GM18517 (cell line): ENCODE results near the gene SMTN.
"Not testable (repeated sequence)": the region's sequence is repeated elsewhere in the genome, so short reads cannot be mapped to it uniquely, and the experiment has no call there.

Source experiments
- ATAC-seq: cut with Tn5 transposase; IDR thresholded peaks from one replicate; pipeline ENCODE4 v1.9.1; 2021; ENCODE audit warnings: mild to moderate bottlenecking, moderate library complexity; ENCODE audit not compliant: unreplicated experiment

SMTN gene

DNA sequence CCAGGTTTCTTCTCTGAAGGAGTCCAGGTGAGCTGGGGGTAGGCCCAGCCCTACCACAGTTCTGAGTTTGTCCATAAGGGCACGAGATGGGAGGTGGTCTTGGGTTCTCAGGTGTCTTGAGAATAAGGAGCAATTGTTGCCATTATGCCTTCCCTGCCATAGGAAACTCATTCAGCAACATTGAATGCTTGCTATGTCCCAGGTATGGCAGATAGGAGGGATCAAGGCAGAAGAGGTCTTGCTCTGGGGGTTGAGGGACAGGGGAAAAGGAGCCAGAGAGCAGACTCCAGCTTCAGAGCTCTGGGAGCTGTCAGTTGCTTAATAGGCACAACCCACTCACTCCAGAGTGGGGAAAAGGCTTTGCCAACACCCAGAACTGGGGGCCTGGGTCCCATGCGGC, 22.0 kb downstream of the SMTN start:
- no peak for ATAC-seq

- no peak for ATAC-seq
Observed at GRCh38 chr22:31103899-31104694, 23.0 kb downstream of the SMTN start.

- ATAC-seq: no peak
Observed at GRCh38 chr22:31104869-31105268, 23.8 kb downstream of the SMTN start.

- no peak for ATAC-seq
Observed at GRCh38 chr22:31105282-31105929, 24.3 kb downstream of the SMTN start.

DNA sequence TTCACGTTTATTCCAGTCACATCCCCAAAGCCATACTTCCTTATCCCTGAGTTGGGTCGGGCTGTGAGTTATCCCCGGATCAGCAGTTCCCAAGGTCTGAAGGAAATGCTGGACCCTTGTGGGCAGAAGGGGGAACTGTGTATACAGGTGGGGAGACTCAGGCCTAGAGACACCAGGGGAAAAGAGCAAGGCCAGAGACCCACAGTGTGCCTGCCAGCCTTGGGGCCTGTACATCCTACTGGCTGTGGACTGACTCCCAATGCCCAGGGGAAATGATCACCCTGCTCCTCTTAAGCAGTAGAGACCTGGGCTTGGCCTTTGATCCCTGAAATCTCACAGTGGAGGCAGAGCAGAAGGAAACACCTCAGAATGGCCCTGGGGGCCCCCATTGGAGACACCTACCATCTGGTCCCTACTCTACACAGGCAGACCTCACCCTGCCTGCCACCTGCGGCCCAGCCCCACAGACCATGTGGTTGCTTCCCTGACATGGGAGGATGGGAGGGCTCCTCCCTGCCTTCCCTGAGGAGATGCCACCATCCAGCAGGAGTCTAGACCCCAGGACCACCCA, 25.0 kb downstream of the SMTN start:
- ATAC-seq: no peak

DNA sequence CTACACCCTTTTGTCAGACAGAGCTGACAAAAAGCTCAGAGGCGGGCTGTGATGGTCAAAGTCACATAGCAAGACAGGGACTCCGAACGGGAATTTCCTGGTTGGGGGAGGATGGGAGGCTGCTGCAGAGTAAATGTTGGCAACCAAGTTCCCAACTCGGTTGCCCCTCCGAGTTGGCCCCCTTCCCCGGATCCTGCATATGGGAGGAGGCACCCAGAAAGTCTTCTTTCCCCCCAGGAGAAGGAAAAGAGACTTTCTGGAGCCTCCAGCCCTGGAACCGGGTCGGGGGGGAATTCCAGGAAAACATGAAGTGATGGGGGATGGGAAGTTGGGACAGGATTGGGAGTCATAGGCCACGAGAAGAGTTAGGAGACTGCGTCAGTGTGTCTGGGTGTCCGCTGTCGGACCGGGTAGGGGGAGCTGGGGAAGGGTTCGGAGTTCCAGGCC, 25.6 kb downstream of the SMTN start:
- no peak for ATAC-seq

DNA sequence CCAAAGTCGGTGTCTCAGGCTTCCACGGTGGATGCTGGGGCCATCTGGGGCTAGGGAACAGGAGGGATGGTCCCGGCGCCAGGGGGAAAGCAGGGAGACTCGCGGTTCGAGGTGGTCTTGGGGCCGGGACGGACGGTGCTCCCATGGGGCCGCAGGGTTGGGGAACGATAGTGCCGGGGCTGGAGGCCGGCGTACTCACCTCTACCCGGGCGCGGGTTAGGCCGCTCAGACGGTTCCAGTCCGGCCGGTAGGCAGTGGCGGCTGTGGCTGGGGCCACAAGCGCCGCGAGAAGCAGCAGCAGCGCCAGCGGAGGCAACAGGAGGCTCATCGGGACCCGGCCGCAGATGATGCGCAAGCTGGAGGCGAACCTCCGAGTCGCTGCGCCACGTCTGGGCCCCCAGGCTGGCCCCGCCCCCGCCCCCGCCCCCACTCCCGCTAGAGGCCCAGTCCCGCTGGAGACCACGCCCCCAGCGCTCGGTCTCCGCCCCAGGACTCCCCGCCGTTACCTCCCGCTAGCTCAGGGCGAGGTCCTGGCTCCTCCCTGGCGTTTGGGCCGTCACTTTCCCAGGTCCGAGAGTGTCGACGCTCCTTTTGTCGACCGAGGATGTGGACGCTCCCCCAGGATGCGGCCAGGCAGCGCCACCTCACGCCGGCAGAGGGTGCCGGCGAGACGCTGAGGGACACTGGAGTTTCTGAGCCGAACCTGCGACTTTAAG, 26.2 kb downstream of the SMTN start, which contains the start of gene SELENOM:
SELENOM (minus strand) TSS at position 391 of the 716 bp plus-strand sequence; CDS start at position 328, 63 bp downstream.
- ATAC-seq: peak; percentile 65

DNA sequence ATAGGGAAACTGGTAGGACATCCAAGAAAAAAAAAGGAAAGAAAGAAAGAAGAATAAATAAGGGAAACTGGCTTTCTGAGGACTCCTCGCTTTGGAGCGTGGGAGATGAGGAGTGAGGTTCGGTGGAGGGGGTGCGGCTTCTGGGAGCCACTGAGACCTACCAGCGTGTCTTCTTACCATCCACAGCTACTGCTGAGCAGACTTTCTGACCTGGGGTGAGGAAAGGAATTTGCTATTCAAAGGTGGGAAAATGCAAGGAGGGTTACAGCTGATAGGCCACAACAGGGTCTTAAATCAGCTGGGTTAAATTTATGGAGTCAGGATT, 26.7 kb downstream of the SMTN start:
- peak; percentile 24 for ATAC-seq

DNA sequence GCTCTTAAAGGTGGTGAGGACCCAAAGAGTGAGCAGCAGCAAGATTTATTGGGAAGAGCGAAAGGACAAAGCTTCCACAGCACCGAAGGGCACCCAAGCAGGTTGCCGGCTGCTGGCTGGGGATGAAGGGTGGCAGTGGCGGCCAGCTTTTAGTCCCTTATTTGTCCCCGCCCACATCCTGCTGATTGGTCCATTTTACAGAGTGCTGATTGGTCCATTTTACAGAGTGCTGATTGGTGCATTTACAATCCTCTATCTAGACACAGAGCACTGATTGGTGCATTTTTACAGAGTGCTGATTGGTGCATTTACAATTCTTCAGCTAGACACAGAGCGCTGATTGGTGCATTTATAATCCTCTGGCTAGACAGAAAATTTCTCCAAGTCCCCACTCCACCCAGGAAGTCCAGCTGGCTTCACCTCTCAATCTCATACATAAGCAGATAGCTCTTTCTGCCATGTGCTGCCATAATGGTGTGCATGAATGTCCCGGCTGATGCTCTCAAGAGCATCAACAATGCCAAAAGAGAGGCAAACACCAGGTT, 31.5 kb downstream of the SMTN start:
- not testable (repeated sequence) for ATAC-seq

DNA sequence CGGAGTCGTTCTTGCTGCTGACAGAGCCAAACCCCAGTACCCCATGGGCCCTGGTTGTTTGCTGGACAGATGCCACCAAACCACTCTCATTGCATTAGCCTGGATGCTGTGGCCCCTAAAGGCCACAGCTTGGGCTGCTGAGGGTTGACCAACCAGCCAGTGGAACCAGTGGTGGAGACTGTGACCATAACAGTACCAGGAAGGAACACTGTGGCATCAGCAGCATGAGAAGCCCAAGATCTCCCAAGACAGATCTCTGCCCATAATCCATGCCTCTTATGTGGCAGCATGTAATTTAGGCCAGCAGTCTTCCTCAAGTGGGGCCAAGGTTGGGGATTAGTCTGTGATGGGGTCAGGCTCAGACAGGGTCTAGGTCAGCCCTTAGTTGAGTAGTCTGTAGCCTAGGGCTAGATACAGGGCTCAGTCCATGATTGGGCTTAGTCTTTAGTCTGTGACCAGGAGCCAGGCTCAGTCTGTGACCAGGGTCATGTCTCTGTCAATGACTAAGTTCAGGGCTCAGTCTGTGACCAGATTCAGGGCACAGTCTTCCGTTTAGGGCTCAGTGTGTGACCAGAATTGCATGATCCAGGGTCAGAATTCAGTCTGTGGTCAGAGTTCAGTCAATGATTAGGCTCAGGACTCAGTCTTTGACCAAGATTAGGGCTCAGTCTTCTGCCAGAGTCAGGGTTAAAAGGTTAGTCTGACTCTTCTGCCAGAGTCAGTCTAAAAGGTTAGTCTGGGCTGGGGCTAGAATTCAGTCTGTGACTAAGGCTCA, 37.1 kb downstream of the SMTN start:
- ATAC-seq: no peak

DNA sequence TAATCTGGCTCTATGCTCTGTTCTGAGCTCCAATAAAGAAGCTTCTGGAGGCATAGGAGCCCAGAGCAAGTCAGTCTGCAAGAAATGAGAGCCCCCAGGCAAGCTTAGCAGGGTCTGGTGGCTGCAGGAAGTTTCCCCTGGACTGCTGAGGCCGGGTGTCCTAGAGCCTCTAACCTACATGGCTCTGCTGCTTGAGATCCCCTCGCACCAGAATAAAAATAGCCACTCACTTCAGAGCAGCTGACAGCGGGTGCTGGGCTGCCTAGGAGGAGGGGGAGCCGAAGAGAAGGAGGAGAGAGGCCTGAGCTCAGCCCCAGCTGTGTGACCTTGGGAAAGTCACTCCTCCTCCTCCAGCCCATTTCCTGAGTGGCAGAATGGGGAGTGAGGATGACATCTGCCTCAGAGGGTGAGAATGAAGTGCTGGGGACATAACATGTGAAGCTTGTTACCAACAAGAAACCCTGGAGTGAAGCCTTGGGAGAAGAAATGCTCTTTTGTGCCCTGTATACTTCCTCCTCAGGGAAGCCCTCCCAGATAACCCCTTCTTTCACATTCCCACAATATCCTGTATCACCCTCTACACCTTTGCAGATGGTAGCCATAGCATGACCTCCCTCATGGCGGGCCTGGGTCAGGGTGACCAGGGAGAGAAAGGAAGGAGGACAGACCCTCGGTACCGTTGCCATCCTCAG, 38.1 kb downstream of the SMTN start:
- ATAC-seq: no peak

- ATAC-seq: no peak
Observed at GRCh38 chr22:31120230-31120629, 39.1 kb downstream of the SMTN start.

- ATAC-seq: no peak
Observed at GRCh38 chr22:31120642-31121041, 39.5 kb downstream of the SMTN start.

GRCh38 chr22:31121403-31121802, 40.3 kb downstream of the SMTN start:
- no peak for ATAC-seq

- no peak for ATAC-seq
Observed at GRCh38 chr22:31122196-31122531, 41.0 kb downstream of the SMTN start.

DNA sequence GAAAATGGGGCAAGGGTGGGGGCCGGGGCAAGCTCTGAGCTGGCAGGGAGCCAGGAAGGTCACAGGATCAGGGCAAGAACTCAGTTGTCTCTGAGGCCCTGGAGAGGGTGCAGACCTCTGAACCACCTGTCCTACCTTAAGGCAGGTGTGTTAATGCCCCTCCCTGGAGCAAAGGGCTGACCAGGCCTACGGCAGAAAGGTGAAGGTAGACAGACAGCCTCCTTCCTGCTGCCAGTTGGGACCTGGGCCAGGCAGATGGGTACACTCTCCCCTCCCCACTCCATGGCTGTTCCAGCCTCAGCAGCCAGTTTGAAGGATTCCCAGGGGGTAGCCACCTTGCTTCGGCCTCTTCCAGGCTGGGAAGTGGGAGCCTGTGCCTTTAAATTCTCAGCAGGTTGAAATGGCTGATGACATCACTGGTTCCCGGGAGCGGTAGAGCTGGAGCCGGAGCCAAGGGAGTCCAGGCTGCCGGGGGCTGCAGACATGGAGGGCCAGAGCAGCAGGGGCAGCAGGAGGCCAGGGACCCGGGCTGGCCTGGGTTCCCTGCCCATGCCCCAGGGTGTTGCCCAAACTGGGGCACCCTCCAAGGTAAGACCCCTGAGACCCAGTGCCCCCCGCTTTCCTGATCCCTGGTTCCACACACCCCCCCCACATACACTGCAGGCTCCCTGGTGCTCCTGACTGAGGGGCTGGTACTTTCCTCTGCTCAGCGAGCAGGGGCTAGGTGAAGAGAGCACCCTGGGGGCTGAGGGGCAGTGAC, 41.6 kb downstream of the SMTN start, which contains the start of gene INPP5J:
INPP5J (plus strand) TSS at position 435 of the 760 bp plus-strand sequence; CDS start at position 484, 49 bp downstream.
- no peak for ATAC-seq

DNA sequence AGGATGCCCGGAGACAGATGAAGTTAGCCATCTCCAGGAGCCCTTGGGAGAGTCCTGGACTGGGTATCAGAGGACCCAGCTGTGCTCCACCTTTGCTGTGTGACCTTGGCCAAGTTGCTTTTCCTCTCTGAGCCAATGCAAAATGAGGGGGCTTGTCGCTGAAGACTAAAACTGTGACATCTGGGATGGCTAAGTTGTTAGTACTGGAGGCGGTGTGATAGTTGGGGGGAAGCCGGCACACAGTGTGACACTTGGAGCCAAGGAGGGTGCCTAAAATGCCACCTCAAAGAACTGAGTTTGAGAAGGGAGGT, 42.1 kb downstream of the SMTN start:
- no peak for ATAC-seq

- no peak for ATAC-seq
Observed at GRCh38 chr22:31124290-31124689, 43.2 kb downstream of the SMTN start.

DNA sequence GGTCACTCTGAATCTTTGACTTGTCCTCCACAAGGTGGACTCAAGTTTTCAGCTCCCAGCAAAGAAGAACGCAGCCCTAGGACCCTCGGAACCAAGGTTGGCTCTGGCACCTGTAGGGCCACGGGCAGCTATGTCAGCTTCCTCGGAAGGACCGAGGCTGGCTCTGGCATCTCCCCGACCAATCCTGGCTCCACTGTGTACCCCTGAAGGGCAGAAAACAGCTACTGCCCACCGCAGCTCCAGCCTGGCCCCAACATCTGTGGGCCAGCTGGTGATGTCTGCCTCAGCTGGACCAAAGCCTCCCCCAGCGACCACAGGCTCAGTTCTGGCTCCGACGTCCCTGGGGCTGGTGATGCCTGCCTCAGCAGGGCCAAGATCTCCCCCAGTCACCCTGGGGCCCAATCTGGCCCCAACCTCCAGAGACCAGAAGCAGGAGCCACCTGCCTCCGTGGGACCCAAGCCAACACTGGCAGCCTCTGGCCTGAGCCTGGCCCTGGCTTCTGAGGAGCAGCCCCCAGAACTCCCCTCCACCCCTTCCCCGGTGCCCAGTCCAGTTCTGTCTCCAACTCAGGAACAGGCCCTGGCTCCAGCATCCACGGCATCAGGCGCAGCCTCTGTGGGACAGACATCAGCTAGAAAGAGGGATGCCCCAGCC, 43.8 kb downstream of the SMTN start:
- ATAC-seq: no peak
